Daoy (cell line): Measurements from ENCODE around the gene SLC30A5. TPM values are rescaled to one million over a fixed set of nuclear protein-coding genes. Genes with fewer than 3 reads are reported as not detected.
"Not testable (repeated sequence)": the region's sequence is repeated elsewhere in the genome, so short reads cannot be mapped to it uniquely, and the experiment has no call there.

ENCODE experiments used
- DNase-seq: peaks from one replicate; pipeline ENCODE4 v3.0.0-alpha.2; 2015; ENCODE audit warnings: low read depth
- total RNA-seq: library from RNA; depleted of rRNA; stranded (reverse); fragments of >200 nt; shearing (Covaris generic); gene quantifications from 2 replicates; pipeline ENCODE4 v1.2.3, GENCODE V29; 2014; rRNA removed

Gene SLC30A5
- total RNA-seq = 66.1 and 77.0 TPM in 2 replicates

GRCh38 chr5:69093771-69094482 lies at the start of gene SLC30A5:
TSS of gene SLC30A5 (plus strand) at chr5:69094014. CDS start at chr5:69094256, 242 bp downstream.
- peak; percentile 100 for DNase-seq

DNA sequence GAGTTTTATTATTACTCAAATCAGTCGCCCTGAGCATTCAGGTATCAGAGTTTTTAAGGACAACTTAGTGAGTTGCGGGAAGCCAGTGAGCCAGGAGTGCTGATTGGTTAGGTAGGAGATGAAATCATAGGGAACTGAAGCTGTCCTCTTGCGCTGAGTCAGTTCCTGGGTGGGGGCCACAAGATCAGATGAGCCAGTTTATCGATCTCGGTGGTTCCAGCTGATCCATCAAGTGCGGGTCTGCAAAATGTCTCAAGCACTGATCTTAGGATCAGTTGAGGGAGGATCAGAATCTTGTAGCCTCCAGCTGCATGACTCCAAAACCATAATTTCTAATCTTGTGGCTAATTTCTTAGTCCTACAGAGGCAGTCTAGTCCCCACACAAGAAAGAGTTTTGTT lies 48.6 kb upstream of the SLC30A5 start:
- DNase-seq = not testable (repeated sequence)

GRCh38 chr5:69046375-69046957 lies 47.3 kb upstream of the SLC30A5 start:
- DNase-seq = no peak

- no peak for DNase-seq
Measured at GRCh38 chr5:69048230-69048629, 45.6 kb upstream of the SLC30A5 start.

GRCh38 chr5:69049151-69049550 lies 44.7 kb upstream of the SLC30A5 start:
- DNase-seq = no peak

- DNase-seq = no peak
Measured at GRCh38 chr5:69049796-69050195, 44.0 kb upstream of the SLC30A5 start.

GRCh38 chr5:69050214-69050613 lies 43.6 kb upstream of the SLC30A5 start:
- no peak for DNase-seq

GRCh38 chr5:69052181-69052580 lies 41.6 kb upstream of the SLC30A5 start:
- no peak for DNase-seq

- DNase-seq = no peak
Measured at GRCh38 chr5:69074664-69075521, 18.9 kb upstream of the SLC30A5 start.

DNA sequence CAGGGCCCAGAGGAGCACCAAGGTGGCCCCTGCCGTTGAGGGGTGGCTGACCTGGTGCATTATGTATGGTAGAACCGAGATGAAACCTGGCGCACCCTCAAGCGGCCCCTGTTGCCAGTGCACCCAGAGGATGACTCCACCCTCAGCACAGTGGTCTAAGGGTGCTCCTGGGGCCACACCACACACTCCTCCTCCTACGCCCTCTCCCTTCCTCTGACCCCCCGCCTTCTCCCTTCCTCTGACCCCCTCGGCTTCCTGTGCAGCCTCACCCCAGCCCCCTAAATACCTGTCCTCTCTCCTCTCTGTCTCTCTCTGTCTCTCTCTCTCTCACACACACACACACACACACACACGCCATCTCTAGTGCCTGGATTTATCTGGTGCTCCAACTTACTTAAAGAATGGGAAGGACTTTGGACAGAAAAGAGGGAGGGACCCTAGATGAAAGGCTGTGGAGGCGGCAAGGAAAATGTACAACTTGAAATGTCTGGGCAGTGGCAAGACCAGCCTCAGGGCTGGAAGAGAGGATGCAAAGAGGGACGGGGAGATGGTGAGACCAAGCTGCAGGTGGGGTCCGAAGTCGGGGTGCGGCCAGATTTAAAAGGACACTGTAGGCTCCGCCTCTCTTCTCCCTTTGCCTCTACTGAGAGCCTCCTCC lies 18.2 kb upstream of the SLC30A5 start:
- DNase-seq = no peak

DNA sequence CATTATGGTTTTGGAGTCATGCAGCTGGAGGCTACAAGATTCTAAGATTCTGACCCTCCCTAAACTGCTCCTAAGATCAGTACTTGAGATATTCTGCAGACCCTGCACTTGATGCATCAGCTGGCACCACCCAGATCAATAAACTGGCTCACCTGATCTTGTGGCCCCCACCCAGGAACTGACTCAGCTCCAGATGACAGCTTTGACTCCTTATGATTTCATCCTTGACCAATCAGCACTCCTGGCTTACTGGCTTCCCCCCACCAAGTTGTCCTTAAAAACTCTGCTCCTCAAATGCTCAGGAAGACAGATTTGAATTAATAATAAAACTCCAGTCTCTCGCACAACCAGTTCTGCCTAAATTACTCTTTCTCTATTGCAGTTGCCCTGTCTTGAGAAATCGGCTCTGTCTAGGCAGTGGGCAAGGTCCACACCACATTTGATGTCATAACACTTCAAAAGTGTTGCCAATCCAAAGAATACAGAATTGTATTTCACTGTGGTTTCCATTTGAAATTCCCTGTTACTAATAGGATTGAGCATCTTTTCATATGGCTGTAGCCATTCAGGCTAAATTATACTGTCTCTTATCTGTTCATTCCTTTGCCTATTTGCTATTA lies 14.8 kb upstream of the SLC30A5 start:
- DNase-seq = peak; percentile 17

DNA sequence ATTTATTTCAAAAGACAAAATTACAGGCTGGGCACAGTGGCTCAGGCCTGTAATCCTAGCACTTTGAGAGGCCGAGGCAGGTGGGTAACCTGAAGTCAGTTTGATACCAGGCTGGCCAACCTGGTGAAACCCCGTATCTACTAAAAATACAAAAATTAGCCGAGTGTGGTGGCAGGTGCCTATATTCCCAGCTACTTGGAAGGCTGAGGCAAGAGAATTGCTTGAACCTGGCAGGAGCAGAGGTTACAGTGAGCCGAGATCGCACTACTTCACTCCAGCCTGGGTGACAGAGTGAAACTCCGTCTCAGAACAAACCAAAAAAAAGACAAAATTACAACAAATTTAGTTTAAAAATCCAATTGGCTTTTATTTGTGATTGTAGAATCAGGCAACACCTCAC lies 14.3 kb upstream of the SLC30A5 start:
- no peak for DNase-seq

DNA sequence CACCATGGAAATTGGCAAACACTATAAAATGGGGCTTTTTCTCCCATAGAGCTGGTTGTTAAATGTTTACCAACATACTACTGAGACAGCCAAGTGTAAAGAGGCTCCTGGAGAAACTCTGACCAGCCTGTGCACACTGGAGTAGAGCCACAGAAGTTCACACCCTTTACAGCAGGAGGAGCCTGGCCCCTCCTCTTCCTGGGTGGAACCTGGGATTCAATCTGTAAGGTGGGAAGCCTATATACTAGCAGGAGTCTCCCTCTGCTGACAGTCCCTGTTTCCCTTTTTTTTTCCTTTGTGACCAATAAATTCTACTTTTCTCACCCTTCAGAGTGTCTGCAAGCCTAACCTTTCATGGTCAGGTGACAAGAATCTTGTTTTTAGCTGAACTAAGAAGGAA lies 10.4 kb upstream of the SLC30A5 start:
- DNase-seq = peak; percentile 35

- DNase-seq = no peak
Measured at GRCh38 chr5:69084195-69084594, 9.6 kb upstream of the SLC30A5 start.

- DNase-seq = no peak
Measured at GRCh38 chr5:69084903-69085302, 8.9 kb upstream of the SLC30A5 start.

GRCh38 chr5:69086206-69086605 lies 7.6 kb upstream of the SLC30A5 start:
- DNase-seq = no peak

- not testable (repeated sequence) for DNase-seq
Measured at GRCh38 chr5:69088006-69088405, 5.8 kb upstream of the SLC30A5 start.

GRCh38 chr5:69090158-69090557 lies 3.7 kb upstream of the SLC30A5 start:
- no peak for DNase-seq

GRCh38 chr5:69091771-69092170 lies 2.0 kb upstream of the SLC30A5 start:
- DNase-seq = no peak

DNA sequence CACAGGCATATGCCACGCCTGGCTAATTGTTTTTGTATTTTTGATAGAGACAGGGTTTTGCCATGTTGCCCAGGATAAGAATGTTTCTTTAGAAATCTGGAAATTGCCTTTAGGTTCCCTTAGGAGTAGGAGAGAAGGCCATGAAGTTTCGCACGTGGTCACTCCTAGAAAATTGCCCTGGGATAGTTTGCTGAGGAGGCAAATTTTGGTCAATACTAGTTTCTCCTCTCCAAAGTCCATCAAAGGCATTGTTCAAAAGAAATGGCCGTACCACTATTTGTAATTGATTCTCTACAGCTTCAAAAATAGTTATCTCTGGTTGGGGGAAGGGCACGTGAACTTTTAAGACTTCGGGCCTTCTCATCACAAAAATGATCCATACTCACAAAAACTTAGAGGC lies 845 bp upstream of the SLC30A5 start:
- DNase-seq = no peak

GRCh38 chr5:69099302-69099701 lies 5.5 kb downstream of the SLC30A5 start:
- no peak for DNase-seq

- no peak for DNase-seq
Measured at GRCh38 chr5:69103521-69103920, 9.7 kb downstream of the SLC30A5 start.
